Measurements from ENCODE around the gene DHCR24. TPM values are rescaled to one million over a fixed set of nuclear protein-coding genes. Genes with fewer than 3 reads are reported as not detected.

Gene DHCR24
- total and polyA plus RNA-seq, 2 of the 13 experiments (the other 11 are each of a cell fraction or from before 2014, with no cell fraction given) = 374 to 448 TPM

GRCh38 chr1:54803761-54804470, 83.1 kb downstream of the DHCR24 start (continued):
- TF ChIP-seq ZNF407 (CRISPR knock-in tag; IDR thresholded peaks at IDR 0.05; ENCODE audit: not compliant biosample characterization) (no peak), ZNF292 (CRISPR knock-in tag; IDR thresholded peaks at IDR 0.05; ENCODE audit: borderline replicate concordance, low read depth) (no peak), ZNF841 (CRISPR knock-in tag; IDR thresholded peaks at IDR 0.05; ENCODE audit: borderline replicate concordance) (no peak), TCF12 (IDR thresholded peaks at IDR 0.05) (no peak), TCF12 (CRISPR knock-in tag; IDR thresholded peaks at IDR 0.05) (no peak), ZEB1 (IDR thresholded peaks at IDR 0.05; ENCODE audit: insufficient replicate concordance, low read depth) (no peak), EP300 (IDR thresholded peaks at IDR 0.05; ENCODE audit: low read depth in 2 of 2, low read length in 2 of 2) (no peak), EP300 (CRISPR knock-in tag; IDR thresholded peaks at IDR 0.05; ENCODE audit: borderline replicate concordance) (no peak), IRF1 (CRISPR knock-in tag; IDR thresholded peaks at IDR 0.05; ENCODE audit: low read depth) (no peak), RNF219 (CRISPR knock-in tag; IDR thresholded peaks at IDR 0.05) (no peak), ZMYM2 (CRISPR knock-in tag; IDR thresholded peaks at IDR 0.05) (no peak), KDM5B (CRISPR knock-in tag; IDR thresholded peaks at IDR 0.05; ENCODE audit: borderline replicate concordance) (no peak), USF2 (IDR thresholded peaks at IDR 0.05; ENCODE audit: low read depth, low read length) (no peak), USF2 (CRISPR knock-in tag; IDR thresholded peaks at IDR 0.05; ENCODE audit: borderline replicate concordance) (no peak), FOSL2 (CRISPR knock-in tag; IDR thresholded peaks at IDR 0.05) (0 out of 2 replicates have a peak, but pooled peaks have one; percentile 33)

All from HepG2 (cell line).